NCI-H2196 treated with DMSO at 0.1 percent for 48 hours (cell line): ENCODE results near the gene KLHL29.

Source experiments
- DNase-seq: peaks from one replicate; lab custom pipeline; 2025; ENCODE audit not compliant: unreplicated experiment; lab: John Stamatoyannopoulos, UW

KLHL29 gene

DNA sequence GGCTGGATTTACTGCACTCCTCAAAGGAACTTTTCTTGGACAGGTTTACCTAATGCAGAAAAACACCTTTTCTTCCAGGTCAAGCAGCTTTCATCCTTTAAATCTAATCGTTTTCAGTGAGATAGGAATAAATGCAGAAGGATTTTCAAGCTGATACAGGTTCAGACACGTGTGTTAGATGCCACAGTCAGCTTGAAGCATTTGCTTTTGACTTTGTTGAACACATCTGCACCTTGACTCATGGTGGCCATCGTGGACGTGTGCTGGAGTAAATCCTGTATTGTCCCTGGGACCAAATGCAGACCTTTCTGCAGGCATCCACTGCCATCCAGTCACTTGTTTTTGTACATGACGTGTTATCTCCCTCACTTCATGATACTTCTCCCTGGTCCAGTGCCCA lies 61.9 kb downstream of the KLHL29 start:
- no peak for DNase-seq

GRCh38 chr2:23447405-23447804 lies 62.4 kb downstream of the KLHL29 start:
- no peak for DNase-seq

DNA sequence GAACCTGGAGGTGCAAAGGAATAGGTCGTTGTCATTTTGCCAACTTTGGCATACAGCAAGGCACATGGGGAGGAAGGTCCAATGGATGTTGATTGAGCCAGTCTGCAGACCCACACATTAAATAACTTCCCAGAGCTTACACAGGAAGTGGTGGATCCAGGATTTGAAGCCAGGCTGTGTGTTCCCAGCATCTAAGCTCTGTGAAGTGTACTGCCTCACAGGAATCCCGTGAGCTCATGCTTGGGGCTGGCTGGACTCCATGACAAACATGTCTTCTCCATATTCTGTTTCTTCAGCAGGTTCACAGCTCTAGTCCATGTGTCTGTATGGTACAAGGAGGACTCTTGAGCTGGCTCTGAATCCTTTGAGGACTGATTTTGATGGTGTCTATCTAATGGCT lies 63.9 kb downstream of the KLHL29 start:
- DNase-seq: no peak

DNA sequence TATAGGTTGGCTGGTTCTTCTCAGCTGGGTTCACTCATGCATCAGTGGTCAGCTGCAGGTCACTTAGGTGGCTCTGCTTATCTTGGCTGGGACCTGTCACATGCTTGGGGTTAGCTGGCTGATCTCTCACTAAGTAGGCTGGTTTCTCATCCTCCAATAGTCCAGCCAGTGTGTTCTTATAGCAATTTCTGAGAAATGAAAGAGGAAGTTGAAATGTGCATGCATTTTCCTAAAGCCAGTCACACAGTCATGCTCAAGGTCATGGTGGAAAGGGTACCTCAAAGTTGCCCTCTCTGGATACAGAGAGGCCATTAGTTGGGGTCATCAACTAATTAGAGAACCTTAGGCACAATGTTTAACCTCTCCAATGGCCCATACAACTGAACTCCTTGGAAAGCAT lies 64.4 kb downstream of the KLHL29 start:
- no peak for DNase-seq

GRCh38 chr2:23449831-23450331 lies 64.9 kb downstream of the KLHL29 start:
- no peak for DNase-seq

DNA sequence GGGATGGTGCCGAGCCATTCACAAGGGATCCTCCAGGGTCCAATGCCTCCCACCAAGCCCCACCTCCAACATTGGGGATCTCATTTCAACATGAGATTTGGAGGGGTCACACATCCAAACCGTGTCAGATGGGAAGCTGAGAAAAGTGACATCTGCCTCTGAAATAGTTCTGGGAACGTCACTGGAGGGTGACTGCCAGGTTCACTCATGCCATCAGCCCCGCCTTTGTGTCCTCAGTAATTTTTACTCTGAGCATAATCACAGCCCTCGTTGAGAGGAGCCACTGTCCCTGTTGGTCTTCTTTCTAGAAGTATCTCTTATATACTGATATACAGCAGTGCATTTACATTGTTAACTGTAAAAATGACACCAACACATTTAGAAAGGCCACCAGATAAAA lies 67.4 kb downstream of the KLHL29 start:
- DNase-seq: no peak

DNA sequence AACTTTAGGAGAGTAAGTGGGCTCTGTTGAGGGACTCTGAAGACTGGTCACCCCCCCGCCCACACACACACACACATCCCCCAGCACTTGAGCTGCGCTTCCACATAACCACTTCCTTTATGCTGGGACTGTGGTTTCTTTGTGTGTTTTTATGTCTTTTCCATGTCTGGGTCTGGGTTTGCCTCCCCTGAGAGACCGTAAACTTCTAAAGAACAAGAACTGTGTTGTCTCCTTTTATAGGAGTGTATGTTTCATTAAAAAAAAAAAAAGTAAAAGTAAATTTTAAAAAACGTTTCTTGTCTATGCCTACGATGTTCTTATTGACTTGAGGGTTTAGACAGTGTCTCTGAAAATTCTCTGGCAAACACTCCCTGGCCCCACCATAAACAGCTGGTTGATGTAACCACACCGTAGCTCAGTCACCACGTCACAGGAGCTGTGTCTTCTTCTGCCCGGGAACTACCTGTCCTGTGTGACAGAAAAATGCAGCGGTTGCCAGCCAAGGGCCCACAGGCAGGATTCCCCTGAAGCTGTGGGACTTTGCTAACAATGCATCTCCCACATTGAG lies 68.0 kb downstream of the KLHL29 start:
- DNase-seq: no peak

- no peak for DNase-seq
Measured at GRCh38 chr2:23453432-23453831, 68.5 kb downstream of the KLHL29 start.

DNA sequence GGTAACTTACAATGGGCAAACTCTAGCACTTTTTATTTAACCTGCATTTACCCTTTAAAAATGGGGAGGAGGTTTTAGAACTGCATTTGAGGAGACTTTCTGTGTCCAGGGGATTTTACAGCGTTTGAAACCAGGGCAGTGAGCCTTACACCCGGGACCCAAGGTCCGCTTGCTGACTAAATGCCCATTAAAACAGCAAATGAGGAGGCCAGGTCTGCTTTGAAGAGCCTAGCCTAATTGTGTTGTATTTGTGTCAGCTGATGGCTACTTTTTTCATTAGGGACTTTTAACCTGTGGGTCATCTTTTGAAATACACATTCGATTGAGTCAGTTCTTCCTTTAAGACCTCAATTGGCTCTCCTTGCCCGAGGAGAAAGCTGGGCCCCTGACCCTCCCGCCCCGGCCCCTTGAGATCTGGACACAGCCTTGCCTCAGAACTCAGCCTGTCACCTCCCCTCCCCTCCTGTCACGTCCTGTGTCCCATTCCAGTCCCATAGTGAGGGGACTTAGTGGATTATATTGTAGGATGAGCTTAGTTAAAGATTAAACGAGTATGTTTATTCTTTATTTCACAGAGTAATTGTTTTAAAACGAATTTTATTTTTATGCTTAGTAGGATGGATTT lies 69.0 kb downstream of the KLHL29 start:
- no peak for DNase-seq

DNA sequence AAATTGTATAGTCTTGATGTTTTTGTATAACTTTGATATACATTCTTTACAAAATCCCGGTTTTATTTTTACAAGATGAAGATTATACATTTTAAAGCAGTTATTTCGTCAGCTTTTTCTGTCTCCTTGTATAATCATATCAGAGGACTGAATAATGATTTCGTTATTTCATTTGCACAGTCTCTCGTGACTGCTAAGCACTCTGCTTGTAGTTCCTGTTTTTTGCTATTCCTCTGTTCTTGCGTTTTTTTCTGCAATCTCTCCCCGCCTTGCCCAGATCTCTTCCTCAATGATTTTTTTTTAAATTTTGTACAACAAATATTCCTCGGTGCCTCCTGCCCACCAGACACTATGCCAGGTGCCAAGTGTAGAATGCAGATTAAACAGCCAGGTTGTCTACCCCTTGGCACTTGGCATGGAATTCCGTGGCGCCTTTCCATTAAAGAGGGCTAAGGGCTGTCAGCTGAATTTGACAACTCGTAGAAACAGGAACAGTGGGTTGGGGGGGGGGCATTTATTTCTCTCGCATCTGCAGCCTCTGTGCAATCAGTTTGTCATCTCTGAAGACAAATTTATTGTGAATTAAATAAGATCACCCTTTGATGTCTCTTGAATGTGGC lies 69.6 kb downstream of the KLHL29 start:
- DNase-seq: no peak

DNA sequence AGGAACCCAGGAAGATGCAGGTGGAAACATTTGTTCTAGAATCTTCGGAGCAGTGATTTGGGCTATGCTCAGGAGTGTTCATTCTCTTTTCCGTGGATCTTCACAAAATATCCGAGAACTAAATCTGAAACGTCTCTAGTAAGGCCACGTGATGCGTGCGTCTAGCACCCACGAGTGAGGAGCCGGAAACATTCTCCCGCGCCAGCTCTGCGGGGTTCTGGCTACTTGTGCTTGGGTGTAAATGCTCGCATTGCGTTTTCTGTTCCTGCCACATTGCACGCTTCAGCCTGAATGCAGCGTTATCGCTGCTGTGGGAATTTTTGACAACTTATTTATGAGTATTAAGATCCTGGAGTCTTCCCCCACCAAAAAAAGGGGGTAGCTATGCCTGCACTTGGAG lies 71.4 kb downstream of the KLHL29 start:
- DNase-seq: no peak

DNA sequence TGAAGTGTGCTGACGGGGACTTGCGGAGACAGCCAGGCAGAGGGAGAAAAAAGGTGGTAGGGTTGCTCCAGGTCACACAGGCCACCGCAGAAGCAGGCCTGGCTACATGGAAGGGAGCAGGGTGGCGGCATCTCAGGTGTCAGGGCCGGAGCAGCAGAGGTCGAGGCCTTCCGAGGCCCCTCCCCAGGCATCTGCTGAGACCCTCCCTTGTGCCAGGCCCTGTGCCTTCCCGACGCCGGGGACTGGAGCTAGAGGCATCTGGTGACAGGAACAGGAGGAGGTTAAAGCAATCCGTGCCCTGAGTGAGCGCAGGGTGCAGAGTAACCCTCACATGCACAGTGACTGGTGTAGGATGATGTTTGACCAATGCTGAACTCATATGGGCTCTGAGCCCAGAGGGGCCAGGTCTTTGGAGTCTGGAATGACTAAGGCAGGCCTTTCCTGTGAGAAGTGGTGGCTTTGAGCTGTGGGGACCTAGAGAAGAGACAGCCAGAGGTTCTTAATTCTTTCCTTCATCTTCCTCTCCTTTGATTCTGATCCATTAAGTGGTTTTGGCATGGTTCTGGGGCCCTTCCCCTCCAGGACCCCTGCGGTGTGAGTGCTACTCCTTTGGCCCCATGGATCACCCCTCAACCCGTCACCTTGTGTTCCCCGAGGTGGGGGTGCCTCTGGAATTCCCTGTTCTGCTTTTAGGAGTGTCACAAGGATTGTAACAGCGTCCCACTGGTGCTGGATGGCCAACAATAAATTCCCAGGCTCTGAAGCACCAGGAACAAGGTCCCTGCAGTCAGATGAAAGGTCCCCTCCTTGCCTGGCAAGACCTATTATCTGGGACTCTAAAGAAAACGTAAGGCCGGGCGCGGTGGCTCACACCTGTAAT lies 72.1 kb downstream of the KLHL29 start:
- no peak for DNase-seq

DNA sequence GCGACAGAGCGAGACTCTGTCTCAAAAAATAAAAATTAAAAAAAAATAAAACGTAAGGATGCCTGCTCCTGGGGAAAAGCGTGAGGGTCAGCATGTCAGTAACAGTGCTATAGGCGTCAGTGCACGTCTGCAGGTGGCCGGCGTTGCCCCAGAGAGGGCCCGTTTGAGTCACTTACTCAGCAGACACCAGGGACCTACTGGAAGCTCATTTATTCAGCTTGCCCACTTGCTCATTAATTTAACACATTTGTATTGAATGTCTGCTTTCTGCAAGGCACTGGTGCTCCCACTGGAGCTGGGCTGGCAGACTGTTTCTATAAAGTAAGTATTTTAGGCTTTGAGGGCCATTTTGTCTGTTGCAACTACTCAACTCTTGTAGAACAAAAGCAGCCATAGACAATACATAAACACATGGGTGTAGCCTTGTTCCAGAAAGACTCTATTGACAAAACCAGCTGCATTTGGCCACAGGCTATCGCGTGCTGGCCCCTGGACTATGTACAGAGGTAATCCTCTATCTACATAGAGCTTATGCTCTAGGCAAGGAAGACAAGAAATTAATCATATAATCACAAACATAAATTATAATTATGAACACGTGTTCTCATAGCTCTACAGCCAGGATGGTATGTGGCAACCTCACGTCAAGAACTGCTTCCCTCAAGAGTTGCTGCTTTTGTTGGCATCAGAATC lies 73.2 kb downstream of the KLHL29 start:
- DNase-seq: no peak

GRCh38 chr2:23459032-23459431 lies 74.1 kb downstream of the KLHL29 start:
- no peak for DNase-seq

DNA sequence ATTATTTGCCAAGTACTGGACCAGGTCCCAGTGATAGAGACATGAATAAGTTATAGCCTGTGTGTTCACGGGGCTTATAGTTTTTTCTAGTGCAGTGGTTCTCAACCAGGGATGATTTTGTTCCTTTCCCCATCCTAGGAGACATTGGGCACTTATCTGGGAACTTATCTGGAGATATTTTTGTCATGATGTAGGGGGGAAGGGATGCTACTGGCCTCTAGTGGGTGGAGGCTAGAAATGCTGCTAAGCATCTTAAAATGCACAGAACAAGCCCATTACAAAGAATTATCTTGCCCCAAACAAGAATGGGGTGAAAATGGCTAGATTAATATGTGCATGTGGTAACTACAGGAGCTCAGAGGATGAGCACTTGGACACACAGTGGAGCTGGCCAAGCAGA lies 75.2 kb downstream of the KLHL29 start:
- no peak for DNase-seq

GRCh38 chr2:23460993-23461392 lies 76.0 kb downstream of the KLHL29 start:
- DNase-seq: no peak

DNA sequence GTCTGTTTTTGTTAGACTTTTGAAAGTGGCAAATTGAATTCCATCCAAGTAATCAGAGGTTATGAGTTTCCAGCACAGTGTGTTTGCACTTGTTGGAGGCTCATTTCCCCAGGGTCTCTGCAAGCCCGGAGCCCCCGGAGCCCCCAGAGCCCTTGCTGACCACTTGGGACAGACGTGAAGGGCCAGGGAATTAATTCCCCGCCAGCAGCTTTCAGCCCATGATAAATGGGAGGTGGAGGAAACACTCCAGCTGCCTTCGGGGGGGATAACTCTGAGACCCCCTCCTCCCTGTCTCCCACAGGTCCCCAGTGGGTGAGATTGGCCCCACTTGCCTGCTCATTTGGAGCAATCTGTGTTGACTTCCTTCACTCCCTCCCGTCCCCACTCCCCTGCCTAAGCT lies 79.2 kb downstream of the KLHL29 start:
- DNase-seq: no peak

DNA sequence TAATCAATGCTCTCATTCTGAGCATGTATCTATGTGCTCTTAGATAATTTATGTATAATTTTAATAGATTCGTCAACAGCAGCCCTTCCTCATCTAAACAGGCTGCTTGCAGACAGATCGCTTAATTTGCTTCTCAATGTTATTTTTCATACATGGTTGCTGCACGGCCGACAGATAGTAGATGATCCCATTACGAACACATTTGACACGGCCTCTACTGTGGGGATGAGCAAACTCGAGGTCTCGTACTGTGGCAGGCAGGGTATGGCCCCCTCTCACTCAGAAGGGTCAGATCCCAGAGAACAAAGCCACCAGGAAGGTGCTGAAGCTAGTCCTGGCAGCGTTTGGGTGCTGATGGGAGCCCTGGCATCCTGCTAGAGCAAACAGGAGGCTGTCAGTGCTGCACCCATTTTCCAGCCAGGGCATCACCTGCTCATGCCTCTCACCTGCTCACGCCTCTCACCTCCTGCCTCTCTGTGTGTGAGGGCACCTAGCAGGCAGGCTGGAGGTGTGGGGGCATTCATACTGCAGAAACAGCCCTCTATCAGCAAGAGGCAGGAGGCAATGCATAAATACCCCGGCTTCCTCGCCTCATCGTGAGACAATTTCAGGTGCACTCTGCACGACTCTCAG lies 80.0 kb downstream of the KLHL29 start:
- DNase-seq: no peak

GRCh38 chr2:23465936-23466335 lies 81.0 kb downstream of the KLHL29 start:
- no peak for DNase-seq

- DNase-seq: no peak
Measured at GRCh38 chr2:23467618-23468017, 82.6 kb downstream of the KLHL29 start.
